GM18498 (cell line): Measurements from ENCODE around the gene TYW3.

Experiments
- ATAC-seq: cut with Tn5 transposase; IDR thresholded peaks from one replicate; pipeline ENCODE4 v1.9.1; 2021; ENCODE audit warnings: mild to moderate bottlenecking, moderate library complexity; ENCODE audit not compliant: unreplicated experiment

TYW3 gene

GRCh38 chr1:74732960-74733603 is at the start of gene TYW3, which contains the start of gene CRYZ:
Gene TYW3, plus strand, starts transcription at chr1:74733152. Its CDS starts 93 bp downstream, at chr1:74733245.
Gene CRYZ, minus strand, starts transcription at chr1:74733050. Its CDS starts 8,229 bp downstream, at chr1:74724821.
- ATAC-seq: peak; percentile 77

GRCh38 chr1:74683656-74684055 is 49.3 kb upstream of the TYW3 start:
- no peak for ATAC-seq

- ATAC-seq: no peak
These were observed 48.7 kb upstream of the TYW3 start for GRCh38 chr1:74684301-74684700.

- ATAC-seq: no peak
These were observed 46.0 kb upstream of the TYW3 start for GRCh38 chr1:74686928-74687327.

- peak; percentile 59 for ATAC-seq
These were observed 43.2 kb upstream of the TYW3 start for GRCh38 chr1:74689621-74690363.

GRCh38 chr1:74690364-74690696 is 42.6 kb upstream of the TYW3 start:
- ATAC-seq: no peak

- no peak for ATAC-seq
These were observed 42.0 kb upstream of the TYW3 start for GRCh38 chr1:74690909-74691308.

GRCh38 chr1:74693473-74693872 is 39.5 kb upstream of the TYW3 start:
- no peak for ATAC-seq

- ATAC-seq: no peak
These were observed 35.1 kb upstream of the TYW3 start for GRCh38 chr1:74697832-74698231.

GRCh38 chr1:74699331-74699730 is 33.6 kb upstream of the TYW3 start:
- no peak for ATAC-seq

GRCh38 chr1:74703386-74704182 is 29.4 kb upstream of the TYW3 start:
- no peak for ATAC-seq

- ATAC-seq: no peak
These were observed 20.1 kb upstream of the TYW3 start for GRCh38 chr1:74712881-74713280.

- peak; percentile 47 for ATAC-seq
These were observed 19.1 kb upstream of the TYW3 start for GRCh38 chr1:74713849-74714248.

GRCh38 chr1:74714429-74715235 is 18.3 kb upstream of the TYW3 start:
- ATAC-seq: peak; percentile 60

GRCh38 chr1:74715236-74715502 is 17.8 kb upstream of the TYW3 start:
- no peak for ATAC-seq

GRCh38 chr1:74715806-74716205 is 17.1 kb upstream of the TYW3 start:
- no peak for ATAC-seq

GRCh38 chr1:74716822-74717221 is 16.1 kb upstream of the TYW3 start:
- no peak for ATAC-seq

- ATAC-seq: no peak
These were observed 15.3 kb upstream of the TYW3 start for GRCh38 chr1:74717626-74718025.

GRCh38 chr1:74726063-74726462 is 6.9 kb upstream of the TYW3 start:
- no peak for ATAC-seq

GRCh38 chr1:74728736-74729135 is 4.2 kb upstream of the TYW3 start:
- no peak for ATAC-seq
